ENCODE measurements around the gene FLCN.
"Not testable (repeated sequence)": the region's sequence is repeated elsewhere in the genome, so short reads cannot be mapped to it uniquely, and the experiment has no call there.

FLCN gene

GRCh38 chr17:17206913-17207335 lies 30.0 kb downstream of the FLCN start:
- DNase-seq: peak in 1 of 2 experiments; percentile 73

DNA sequence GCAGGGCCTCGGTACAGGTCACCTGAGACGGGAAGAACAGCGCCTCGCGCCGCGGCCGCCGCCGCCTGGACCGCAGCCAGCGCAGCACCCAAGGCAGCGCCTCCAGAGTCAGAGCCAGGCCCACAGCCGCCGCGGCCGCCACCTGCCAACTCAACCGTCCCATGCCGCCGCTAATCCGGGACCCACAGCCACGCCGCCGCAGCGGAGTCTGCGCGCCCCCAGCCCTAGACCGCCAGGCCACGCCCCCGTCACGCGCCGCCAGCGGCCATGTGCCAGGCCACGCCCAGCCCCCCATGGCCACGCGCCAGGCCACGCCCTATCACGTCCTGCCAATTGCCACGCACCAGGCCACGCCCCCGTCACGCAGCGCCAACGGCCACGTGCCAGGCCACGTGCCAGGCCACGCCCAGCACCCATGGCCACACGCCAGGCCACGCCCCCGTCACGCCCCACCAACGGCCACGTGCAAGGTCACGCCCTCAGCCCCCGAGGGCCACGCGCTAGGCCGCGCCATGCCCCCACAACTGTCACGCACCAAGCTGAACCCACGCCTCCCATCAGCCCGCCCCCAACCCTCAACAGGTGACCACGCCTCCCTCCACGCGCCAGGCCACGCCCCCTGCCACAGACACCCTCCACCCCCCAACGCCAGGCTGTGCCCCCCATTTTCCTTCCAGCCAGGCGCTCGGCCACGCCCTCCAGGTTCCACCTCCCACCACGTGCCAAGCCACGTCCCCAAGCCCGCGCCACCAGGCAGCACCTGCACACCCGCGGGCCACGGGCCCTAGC lies 30.6 kb downstream of the FLCN start, which contains the start of gene PLD6:
Gene PLD6, minus strand, starts transcription at position 210 of the 789 bp plus-strand sequence. Its CDS starts 47 bp downstream, at position 163.
- peak; percentile 94 to 97 for DNase-seq

GRCh38 chr17:17205368-17206123 lies 31.4 kb downstream of the FLCN start:
- peak; percentile 76 to 80 for DNase-seq

DNA sequence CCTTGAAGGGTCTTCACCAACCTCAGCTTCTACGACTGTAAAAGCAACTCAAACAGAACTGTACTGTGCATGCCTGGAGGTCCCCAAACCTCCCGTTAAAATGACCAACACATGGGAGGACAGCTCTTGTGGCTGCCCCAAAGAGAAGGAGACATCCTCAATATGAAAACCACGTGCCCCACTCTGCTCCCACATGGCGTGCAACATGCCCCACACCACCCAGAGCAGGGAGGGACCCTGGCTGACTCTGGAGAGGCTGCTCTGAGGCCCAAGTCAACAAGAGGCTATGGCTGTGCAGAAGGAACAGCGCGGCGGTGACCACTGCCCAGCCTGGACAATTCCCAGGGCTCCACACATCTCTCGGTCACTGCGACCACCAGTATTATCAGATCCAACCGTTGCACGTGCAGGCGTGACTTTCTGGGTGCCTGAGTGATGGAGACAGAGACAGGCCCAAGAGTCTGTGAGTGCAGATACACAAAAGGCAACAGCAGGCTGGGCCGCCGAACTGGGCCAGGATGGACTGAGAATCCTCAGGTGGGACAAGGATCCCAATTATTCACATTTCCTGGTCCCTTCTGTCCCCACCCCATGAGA lies 32.2 kb downstream of the FLCN start:
- DNase-seq: no peak

DNA sequence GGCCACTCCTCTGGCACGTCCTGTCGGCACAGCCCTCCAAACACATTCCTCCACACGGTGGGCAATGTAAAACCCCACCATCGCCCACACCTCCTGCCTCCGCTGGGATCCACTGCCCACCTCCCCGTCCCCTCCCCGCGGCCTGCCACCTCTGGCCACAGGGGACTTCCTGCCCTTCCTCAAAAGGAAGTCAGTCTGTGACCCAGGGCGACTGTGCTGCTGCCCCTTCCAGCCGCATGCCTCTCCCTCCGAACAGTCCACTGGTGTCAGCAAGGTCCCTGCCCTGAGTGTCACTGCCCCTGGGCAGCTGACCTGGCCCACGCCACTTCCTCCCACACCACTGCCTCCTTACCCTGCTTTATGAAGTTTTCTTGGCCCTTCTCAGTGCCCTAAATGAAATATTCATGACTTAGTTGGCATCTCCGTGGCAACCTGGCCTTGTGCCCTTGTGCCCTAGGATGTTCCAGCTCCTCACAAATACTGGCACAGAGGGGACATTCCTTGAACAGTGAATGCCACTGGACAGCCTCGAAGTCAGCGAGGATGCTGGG lies 32.9 kb downstream of the FLCN start:
- DNase-seq: no peak

GRCh38 chr17:17203173-17203730 lies 33.7 kb downstream of the FLCN start:
- DNase-seq: no peak

DNA sequence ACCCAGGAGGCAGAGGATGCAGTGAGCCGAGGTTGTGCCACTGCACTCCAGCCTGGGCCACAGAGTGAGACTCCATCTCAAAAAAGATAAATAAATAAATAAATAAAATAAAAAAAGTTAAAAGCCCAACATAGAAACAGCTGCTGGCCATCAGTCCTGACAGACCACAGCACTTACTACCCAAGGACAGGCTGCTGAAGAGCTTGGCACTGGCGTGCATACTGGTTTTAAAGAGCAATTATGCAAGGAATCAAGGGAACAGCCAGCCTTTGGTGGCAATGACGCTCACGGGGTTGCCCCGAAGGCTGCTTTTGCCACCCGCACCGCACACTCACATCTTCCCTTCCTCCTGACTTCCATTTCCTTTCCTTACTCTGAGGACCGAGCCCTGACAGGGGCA lies 35.1 kb downstream of the FLCN start:
- no peak for DNase-seq

- no peak for DNase-seq
These were observed 35.7 kb downstream of the FLCN start for GRCh38 chr17:17201271-17201670.

DNA sequence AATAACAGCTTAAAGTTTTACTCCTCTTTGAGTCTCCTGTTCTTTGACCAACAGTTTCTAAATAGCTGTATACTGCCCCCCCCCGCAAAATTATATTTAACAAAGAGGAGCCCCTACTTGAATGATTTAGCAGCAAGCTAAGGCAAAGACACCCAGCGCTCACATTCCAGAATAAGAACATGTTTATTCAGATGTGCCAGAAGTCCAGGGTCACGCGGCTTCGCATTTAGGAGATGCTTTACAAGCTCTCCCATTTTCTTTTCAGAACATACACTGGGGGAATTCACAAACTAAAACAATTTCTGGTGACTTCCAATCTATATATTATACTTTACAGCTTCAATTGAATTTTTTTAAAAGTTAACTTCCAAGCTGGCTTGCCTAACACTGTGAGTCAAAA lies 36.1 kb downstream of the FLCN start:
- DNase-seq: no peak

DNA sequence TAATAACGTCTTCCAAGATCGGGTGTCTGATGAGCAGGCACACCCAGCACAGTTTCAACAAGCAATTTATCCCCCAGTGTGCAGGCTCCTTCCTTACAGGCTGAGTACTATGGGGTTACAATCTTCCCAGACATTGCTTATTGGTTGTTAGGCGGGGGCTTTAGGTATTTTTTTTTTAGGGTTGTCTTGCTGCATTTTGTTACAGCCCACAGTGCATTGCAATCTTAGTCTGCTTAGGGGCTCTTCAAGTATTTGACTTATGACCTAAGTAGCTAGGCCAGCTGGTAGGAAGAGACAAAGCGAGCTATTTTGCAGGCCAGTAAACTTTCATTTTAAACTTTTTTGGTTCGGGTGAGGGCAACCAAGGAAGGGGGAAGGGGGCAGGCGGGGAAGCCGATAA lies 36.7 kb downstream of the FLCN start:
- DNase-seq: no peak

GRCh38 chr17:17198281-17198680 lies 38.7 kb downstream of the FLCN start:
- DNase-seq: no peak

- no peak for DNase-seq
These were observed 40.2 kb downstream of the FLCN start for GRCh38 chr17:17196776-17197175.

DNA sequence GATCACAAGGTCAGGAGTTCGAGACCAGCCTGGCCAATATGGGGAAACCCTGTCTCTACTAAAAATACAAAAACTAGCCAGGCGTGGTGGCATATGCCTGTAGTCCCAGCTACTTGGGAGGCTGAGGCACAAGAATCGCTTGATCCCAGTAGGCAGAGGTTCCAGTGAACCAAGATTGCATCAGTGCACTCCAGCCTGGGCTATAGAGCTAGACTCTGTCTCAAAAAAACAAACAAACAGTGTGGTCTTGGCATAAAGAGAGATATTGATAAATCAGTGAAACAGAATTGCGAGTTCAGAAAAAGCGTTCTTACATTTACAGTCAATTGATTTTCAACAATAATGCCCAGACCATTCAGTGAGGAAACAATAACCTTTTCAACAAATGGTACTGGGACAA lies 41.5 kb downstream of the FLCN start:
- not testable (repeated sequence) for DNase-seq

DNA sequence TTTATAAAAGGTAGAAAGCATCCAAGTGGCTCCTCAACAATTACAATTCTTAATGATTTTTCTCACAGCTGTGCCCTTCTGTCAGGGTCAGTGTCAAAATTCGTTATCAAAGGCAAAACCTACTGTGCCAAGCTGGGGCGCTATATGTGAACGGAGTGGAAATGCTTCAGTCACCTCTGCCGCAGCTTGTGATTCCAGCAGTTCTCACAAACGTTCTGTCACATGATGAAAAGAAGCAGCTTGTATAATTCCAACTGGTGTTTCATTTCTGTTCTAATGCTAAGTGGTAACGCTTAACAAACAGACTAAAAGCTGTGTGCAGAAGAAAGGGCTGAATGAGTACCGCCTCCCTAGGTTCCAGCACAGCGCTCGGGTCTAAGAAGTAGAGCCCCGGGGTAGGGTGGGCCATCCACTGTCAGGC lies 45.0 kb downstream of the FLCN start:
- no peak for DNase-seq

- DNase-seq: no peak
These were observed 45.6 kb downstream of the FLCN start for GRCh38 chr17:17191346-17191792.

GRCh38 chr17:17190188-17190587 lies 46.8 kb downstream of the FLCN start:
- DNase-seq: no peak

- DNase-seq: no peak
These were observed 47.4 kb downstream of the FLCN start for GRCh38 chr17:17189559-17189958.

GRCh38 chr17:17188586-17188985 lies 48.4 kb downstream of the FLCN start:
- DNase-seq: no peak

GRCh38 chr17:17186551-17187505 lies 50.1 kb downstream of the FLCN start:
- DNase-seq: no peak

- DNase-seq: no peak
These were observed 50.9 kb downstream of the FLCN start for GRCh38 chr17:17186051-17186450.

GRCh38 chr17:17184985-17185757 lies 51.8 kb downstream of the FLCN start:
- DNase-seq: not testable (repeated sequence)
